LNCAP (cell line): Measurements from ENCODE around the gene NDUFB8.

Source experiments
- TF ChIP-seq, protein P1 (sequence below): fragments of 450-650 bp; IDR thresholded peaks from 2 replicates; pipeline ENCODE4 v1.5.1; 2017; ENCODE audit warnings: mild to moderate bottlenecking

The NDUFB8 gene

DNA sequence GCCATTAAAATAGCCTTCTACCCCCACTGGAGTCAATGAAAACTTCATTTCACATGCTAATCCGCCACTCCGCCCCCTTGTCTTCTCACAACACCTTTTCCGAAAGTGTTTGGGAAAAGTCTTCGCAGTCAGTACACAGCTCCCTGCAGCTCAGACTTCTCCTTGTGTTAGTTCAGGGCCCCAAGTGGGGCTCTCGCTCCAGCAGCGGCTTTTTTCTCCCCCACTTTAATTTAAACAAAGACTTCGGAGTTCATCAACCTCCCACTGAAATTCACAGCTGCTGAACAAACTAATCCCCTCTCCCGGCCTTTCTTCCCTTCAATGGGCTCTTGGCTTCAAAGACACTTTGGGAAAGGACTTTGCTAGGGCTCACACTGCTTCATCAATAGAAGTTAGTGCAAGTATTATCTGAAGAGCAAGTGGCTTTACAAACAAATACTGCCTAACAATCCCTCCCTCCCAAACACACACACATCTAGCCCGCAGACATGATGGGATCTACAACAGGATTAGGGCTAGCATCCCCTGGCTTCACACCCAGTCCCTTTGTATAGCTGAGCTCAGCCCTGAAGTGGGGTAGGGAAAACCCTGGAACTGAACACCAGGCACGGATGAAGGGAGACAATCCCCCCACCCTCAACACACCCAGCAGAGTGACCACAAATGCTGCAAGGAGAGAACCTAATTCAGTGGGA is 43.7 kb downstream of the NDUFB8 start:
- TF ChIP-seq, protein P1, sequence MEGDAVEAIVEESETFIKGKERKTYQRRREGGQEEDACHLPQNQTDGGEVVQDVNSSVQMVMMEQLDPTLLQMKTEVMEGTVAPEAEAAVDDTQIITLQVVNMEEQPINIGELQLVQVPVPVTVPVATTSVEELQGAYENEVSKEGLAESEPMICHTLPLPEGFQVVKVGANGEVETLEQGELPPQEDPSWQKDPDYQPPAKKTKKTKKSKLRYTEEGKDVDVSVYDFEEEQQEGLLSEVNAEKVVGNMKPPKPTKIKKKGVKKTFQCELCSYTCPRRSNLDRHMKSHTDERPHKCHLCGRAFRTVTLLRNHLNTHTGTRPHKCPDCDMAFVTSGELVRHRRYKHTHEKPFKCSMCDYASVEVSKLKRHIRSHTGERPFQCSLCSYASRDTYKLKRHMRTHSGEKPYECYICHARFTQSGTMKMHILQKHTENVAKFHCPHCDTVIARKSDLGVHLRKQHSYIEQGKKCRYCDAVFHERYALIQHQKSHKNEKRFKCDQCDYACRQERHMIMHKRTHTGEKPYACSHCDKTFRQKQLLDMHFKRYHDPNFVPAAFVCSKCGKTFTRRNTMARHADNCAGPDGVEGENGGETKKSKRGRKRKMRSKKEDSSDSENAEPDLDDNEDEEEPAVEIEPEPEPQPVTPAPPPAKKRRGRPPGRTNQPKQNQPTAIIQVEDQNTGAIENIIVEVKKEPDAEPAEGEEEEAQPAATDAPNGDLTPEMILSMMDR, result no peak

DNA sequence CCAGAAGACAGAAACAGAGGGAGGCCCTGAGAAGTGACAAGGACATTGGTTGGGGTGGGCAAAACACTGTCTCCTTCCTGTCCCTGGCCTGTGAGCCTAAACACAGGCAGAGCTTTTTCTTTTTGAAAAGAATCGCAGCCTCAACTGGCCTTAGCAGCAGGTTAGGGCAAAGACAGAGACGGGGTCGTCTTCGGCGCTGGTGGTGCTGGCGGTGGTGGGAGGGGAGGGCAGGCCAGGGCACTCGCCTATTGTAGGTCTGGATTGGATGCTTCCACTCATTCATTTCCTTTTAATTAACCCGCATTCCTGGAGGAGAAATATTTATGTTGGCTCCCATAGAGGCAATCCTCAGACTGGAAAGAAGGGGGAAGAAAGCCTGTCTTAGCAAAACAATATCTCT is 44.3 kb downstream of the NDUFB8 start:
- TF ChIP-seq, protein P1, result no peak

DNA sequence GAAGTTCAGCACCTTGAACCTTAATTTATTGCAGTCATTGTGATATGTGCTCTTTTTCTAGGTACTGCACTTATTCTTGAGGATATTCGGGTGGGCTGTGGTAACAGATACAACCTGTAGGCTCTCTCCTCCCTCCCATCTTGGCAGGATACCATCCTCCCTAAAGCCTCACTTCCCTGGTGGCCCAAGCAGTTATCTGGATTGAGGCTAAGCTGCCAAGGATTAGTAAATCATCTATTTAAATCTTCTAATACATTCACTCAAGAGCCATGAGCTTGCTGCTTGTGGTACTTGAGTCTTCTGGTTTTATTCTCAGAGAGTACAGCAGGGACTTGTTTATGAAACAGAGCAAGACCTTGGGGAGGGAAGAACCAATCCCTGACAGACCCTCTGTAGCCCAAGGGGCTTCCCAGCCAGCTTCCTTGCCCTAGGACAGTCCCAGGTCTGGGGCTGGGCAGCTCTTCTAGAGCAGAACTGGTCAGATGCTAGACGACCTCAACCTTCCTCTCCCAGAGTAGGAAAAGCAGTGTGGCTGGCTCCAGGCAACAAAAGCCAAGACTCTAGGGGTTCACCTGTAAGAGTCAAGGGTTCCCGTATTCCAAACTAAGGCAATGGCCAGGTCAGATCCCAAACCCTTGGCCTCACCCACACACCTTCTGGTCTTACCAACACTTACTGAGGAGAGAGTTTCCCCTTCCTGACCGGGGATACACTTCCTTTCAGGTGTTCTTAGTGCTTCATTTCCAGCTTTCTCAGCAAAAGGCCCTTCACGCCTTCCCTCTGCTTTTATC is 45.6 kb downstream of the NDUFB8 start:
- TF ChIP-seq, protein P1, result no peak

DNA sequence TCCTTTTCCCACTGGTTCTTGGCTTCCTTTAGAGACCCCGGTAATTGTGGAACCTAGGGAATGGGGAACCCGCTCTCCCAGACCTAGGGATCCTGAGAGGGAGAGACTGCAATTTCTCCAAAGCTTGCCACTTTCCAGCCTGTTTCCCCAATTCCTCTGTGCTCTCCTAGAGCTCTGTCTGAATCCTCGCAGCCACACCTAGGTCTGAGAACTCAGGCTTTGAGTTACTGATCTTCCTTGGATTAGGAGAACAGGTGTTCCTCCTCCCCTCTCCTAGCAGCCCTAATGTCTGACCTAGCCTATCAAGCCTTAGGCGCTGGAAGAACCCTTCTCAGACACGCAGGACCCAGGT is 46.9 kb downstream of the NDUFB8 start:
- TF ChIP-seq, protein P1, result 0 out of 2 replicates have a peak, but pooled peaks have one; percentile 11

DNA sequence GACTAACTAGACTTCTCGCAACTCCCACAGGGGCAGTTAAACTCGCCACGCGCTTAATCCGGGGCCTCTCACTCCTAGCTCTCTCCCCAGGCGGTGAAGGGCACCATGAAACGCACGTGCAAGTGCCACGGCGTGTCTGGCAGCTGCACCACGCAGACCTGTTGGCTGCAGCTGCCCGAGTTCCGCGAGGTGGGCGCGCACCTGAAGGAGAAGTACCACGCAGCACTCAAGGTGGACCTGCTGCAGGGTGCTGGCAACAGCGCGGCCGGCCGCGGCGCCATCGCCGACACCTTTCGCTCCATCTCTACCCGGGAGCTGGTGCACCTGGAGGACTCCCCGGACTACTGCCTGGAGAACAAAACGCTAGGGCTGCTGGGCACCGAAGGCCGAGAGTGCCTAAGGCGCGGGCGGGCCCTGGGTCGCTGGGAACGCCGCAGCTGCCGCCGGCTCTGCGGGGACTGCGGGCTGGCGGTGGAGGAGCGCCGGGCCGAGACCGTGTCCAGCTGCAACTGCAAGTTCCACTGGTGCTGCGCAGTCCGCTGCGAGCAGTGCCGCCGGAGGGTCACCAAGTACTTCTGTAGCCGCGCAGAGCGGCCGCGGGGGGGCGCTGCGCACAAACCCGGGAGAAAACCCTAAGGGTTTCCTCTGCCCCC is 47.4 kb downstream of the NDUFB8 start:
- TF ChIP-seq, protein P1, result peak; percentile 68

DNA sequence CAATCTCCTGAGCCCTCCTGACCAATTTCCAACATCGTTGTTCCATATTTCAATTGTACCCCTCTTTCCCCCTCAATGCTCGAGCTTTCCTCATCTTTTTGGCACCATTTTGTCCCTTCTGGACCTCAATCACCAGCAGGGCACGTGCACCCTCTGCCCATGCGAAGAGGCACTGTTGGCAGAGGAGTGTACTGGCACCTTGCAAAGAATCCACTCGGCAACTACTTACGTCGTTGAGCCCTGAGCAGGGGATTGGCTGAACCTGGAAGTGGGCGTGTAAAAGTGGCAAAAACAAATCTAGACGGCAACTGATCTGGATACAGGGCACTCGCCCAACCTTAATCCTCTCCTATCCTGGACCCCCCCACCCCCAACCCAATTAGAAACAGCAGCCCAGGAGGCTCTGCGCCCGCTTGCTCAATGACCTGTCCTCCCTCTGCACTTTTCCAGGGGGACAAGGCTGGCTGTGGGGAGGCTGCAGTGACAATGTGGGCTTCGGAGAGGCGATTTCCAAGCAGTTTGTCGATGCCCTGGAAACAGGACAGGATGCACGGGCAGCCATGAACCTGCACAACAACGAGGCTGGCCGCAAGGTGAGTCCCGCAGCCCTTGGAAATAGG is 48.1 kb downstream of the NDUFB8 start:
- TF ChIP-seq, protein P1, result no peak

DNA sequence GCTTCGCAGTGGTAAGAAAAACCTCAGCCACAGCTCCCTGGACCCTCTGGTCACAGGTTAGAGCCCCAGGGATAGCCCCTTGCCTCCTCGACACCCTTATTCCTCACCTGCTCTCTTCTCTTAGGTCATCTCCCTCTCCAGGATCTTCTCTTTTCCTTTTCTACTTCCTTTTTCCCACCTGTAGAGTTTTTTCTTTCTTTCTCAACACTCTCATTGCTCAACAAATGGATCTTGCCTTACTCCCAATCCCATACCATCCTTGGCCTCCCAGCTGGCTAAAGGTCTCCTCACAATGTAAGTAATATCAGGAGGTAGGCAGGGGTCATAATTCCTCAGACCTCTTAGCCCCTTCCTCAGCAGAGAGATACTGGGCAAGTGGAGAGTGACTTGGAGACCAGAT is 49.7 kb downstream of the NDUFB8 start:
- TF ChIP-seq, protein P1, result no peak
